Metanephros (tissue), 1 donor: Measurements from ENCODE around the gene PRR7. TPM values are rescaled to one million over a fixed set of nuclear protein-coding genes. Genes with fewer than 3 reads are reported as not detected.

Source experiments
- total RNA-seq: library from RNA; depleted of rRNA; stranded (reverse); fragments of >200 nt; gene quantifications from one replicate; pipeline ENCODE4 v1.2.3, GENCODE V29; 2014

PRR7 gene
- total RNA-seq: 2.4 TPM

GRCh38 chr5:177446200-177447065, at the start of gene PRR7:
TSS of gene PRR7 (plus strand) at chr5:177446814. CDS start at chr5:177455068, 8,254 bp downstream.

GRCh38 chr5:177399997-177400868, 46.4 kb upstream of the PRR7 start, which contains the start of gene PFN3:
TSS of gene PFN3 (minus strand) at chr5:177400661. CDS start at chr5:177400576, 85 bp downstream.

GRCh38 chr5:177409043-177409801, 37.4 kb upstream of the PRR7 start, which contains the start of gene F12:
TSS of gene F12 (minus strand) at chr5:177409564. CDS start at chr5:177409527, 37 bp downstream.

GRCh38 chr5:177426566-177427210, 19.9 kb upstream of the PRR7 start, which contains the start of gene GRK6:
TSS of gene GRK6 (plus strand) at chr5:177426676. CDS start at chr5:177426846, 170 bp downstream.

GRCh38 chr5:177473443-177474001, 26.9 kb downstream of the PRR7 start, which contains the start of gene DBN1:
TSS of gene DBN1 (minus strand) at chr5:177473634. CDS start at chr5:177473521, 113 bp downstream.

GRCh38 chr5:177497292-177498012, 50.8 kb downstream of the PRR7 start, which contains the start of gene PDLIM7:
TSS of gene PDLIM7 (minus strand) at chr5:177497604. CDS start at chr5:177496512, 1,092 bp downstream.

Other genes starting within 250 kb of the PRR7 start
- 26.7 TPM for gene RAB24, start 143.1 kb upstream of the PRR7 start, total RNA-seq
- 56.8 TPM for gene PRELID1, start 143.0 kb upstream of the PRR7 start, total RNA-seq
- 32.5 TPM for gene MXD3, start 134.9 kb upstream of the PRR7 start, total RNA-seq
- gene LMAN2, start 95.1 kb upstream of the PRR7 start, total RNA-seq: 213 TPM
- 21.0 TPM for gene RGS14, start 88.9 kb upstream of the PRR7 start, total RNA-seq
- 166 TPM for gene SLC34A1, start 62.4 kb upstream of the PRR7 start, total RNA-seq
- not detected for gene PFN3, start 46.2 kb upstream of the PRR7 start, total RNA-seq
- gene F12, start 37.2 kb upstream of the PRR7 start, total RNA-seq: 0.29 TPM
- gene GRK6, start 20.1 kb upstream of the PRR7 start, total RNA-seq: 23.1 TPM
- gene DBN1, start 26.8 kb downstream of the PRR7 start, total RNA-seq: 113 TPM
- gene PDLIM7, start 50.8 kb downstream of the PRR7 start, total RNA-seq: 184 TPM
- gene DOK3, start 63.0 kb downstream of the PRR7 start, total RNA-seq: 11.3 TPM
- 80.6 TPM for gene DDX41, start 70.1 kb downstream of the PRR7 start, total RNA-seq
- gene FAM193B, start 107.7 kb downstream of the PRR7 start, total RNA-seq: 50.7 TPM
- 91.2 TPM for gene TMED9, start 145.4 kb downstream of the PRR7 start, total RNA-seq
- 34.8 TPM for gene B4GALT7, start 153.3 kb downstream of the PRR7 start, total RNA-seq